ENCODE results near the gene DCLRE1A. TPM values are rescaled to one million over a fixed set of nuclear protein-coding genes. Genes with fewer than 3 reads are reported as not detected.

DCLRE1A gene
- total RNA-seq: 10 to 100 TPM; 14.5 to 15.7 TPM
- 10 to 100 TPM in 1 of 2 donors, 1 to 10 TPM in 1; 9.6 to 12.1 TPM for polyA plus RNA-seq (ENCODE audit: insufficient read length in 2 of 2)
- long read RNA-seq, donor 1, full-length matches to known transcripts: 1 of 1 reads
- long read RNA-seq, donor 1, partial matches to known transcripts: 0 of 1 reads
- long read RNA-seq, donor 1, other reads (novel, unspliced or antisense): 0 of 1 reads
- long read RNA-seq, donor 2, full-length matches to known transcripts: 2 of 2 reads
- long read RNA-seq, donor 2, partial matches to known transcripts: 0 of 2 reads
- long read RNA-seq, donor 2, other reads (novel, unspliced or antisense): 0 of 2 reads
- long read RNA-seq, donor 3, full-length matches to known transcripts: 2 of 2 reads
- long read RNA-seq, donor 3, partial matches to known transcripts: 0 of 2 reads
- long read RNA-seq, donor 3, other reads (novel, unspliced or antisense): 0 of 2 reads
- long read RNA-seq, donor 4, full-length matches to known transcripts: 1 of 1 reads
- long read RNA-seq, donor 4, partial matches to known transcripts: 0 of 1 reads
- long read RNA-seq, donor 4, other reads (novel, unspliced or antisense): 0 of 1 reads

- Histone ChIP-seq H3K27me3 (ENCODE audit: control insufficient read depth, insufficient read depth, low read length) (no peaks in the 10 kb centered on the region), H3K27ac (ENCODE audit: low read depth, low read length) (peak within 1 kb of the TSS; percentile 89), H3K9me3 (ENCODE audit: control insufficient read depth, insufficient read depth, low read length) (no peaks in the 10 kb centered on the region), H3K4me1 (ENCODE audit: control insufficient read depth, insufficient read depth, low read length) (peaks cover 12% of the 10 kb centered on the region), H3K4me3 (ENCODE audit: low read depth, low read length) (peak within 1 kb of the TSS; percentile 82), H3K36me3 (ENCODE audit: control insufficient read depth, insufficient read depth, low read length) (no peaks in the 10 kb centered on the region)
- peak; percentile 69 to 95 (median 84) for DNase-seq (ENCODE audit: low read depth in 4 of 6, low spot score in 6 of 6)
- under 1% methylated on average over 23 of the region's 39 CpGs for WGBS (ENCODE audit: insufficient coverage)
Observed at GRCh38 chr10:113854013-113854760, at the start of gene DCLRE1A, which contains the start of gene NHLRC2. Gene DCLRE1A, minus strand, starts transcription at chr10:113854082. Its CDS starts 900 bp downstream, at chr10:113853182. Gene NHLRC2, plus strand, starts transcription at chr10:113854661. Its CDS starts 212 bp downstream, at chr10:113854873.

- Histone ChIP-seq H3K27me3 (ENCODE audit: control insufficient read depth, insufficient read depth, low read length) (no peaks in the 10 kb centered on the region), H3K9me3 (ENCODE audit: control insufficient read depth, insufficient read depth, low read length) (no peaks in the 10 kb centered on the region), H3K27ac (ENCODE audit: low read depth, low read length) (no peak overlapping the region), H3K4me3 (ENCODE audit: low read depth, low read length) (no peak overlapping the region), H3K36me3 (ENCODE audit: control insufficient read depth, insufficient read depth, low read length) (peaks cover 3% of the 10 kb centered on the region), H3K4me1 (ENCODE audit: control insufficient read depth, insufficient read depth, low read length) (no peaks in the 10 kb centered on the region)
- WGBS (ENCODE audit: insufficient coverage): 100% methylated on average over 1 of the region's 2 CpGs
- no peak for DNase-seq (ENCODE audit: low read depth in 4 of 6, low spot score in 6 of 6)
Observed at GRCh38 chr10:113899952-113900598, 46.2 kb upstream of the DCLRE1A start.

DNA sequence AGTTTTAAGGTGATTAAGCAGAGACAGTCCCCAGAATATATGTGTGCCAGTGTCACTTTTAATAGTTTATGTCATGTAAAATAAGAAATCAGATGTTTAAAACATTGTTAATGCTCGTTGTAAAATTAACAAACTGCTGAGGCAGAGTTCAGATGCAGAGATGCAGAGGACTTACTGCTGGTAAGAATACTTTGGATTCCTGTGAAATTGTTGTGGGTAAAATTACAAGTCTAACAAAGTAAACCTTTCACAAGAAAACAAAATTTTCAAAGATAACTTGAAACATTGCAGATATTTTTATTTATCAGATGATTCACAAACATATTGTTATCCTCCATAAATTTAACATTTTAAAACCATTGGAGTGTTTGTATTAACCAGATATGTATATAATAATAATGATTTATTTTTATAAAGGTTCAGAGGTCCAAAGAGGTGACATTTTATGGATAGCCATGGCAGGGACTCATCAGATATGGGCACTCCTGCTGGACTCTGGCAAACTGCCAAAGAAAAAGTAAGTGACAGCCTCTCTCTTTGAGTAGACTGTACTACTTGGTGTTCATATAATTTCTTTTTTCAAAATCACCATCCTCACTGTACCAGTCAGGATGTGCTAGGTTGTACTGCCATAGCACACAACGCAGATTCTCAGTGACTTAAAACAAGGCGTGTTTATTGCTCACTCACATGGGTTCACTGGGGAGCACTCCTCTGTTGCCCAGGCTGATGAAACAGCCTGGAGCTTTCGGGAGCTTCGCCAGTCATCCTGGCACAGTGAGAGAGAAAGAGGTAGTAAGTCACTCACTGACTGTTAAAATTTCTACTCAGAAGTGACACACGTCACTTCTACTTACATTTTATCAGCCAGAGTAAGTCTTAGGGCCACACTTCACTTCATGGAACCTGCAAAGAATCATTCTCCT lies 44.1 kb upstream of the DCLRE1A start:
- DNase-seq (ENCODE audit: low read depth in 4 of 6, low spot score in 6 of 6): peak in 2 of 6 donors; percentile 14

DNA sequence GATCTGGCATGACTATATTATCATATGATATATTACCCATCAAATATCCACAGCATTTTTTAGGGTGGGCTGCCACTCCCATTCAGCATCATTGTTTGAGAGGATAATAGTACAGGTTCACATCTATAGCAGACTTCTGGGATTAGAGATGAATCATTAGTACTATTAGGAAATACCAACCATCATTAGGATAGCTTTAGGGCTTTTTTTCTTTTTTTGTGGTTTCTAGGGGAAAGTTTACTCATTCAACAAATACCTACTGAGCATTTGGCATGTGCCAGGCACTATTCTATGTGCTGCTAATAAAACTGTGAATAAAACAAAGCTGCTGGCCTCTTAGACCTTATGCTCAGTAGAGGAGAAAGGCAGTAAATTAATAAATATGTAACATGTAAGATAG lies 41.1 kb upstream of the DCLRE1A start:
- no peak for DNase-seq (ENCODE audit: low read depth in 4 of 6, low spot score in 6 of 6)
- H3K27ac ChIP-seq (ENCODE audit: low read depth, low read length): no peak overlapping the region

More for the DNA sequence above, 44.1 kb upstream of the DCLRE1A start:
- no peaks in the 10 kb centered on the region for H3K4me1 ChIP-seq (ENCODE audit: control insufficient read depth, insufficient read depth, low read length)
- no peak overlapping the region for H3K27ac ChIP-seq (ENCODE audit: low read depth, low read length)
- H3K36me3 ChIP-seq (ENCODE audit: control insufficient read depth, insufficient read depth, low read length): peaks cover 3% of the 10 kb centered on the region
- H3K4me3 ChIP-seq (ENCODE audit: low read depth, low read length): no peak overlapping the region
- H3K9me3 ChIP-seq (ENCODE audit: control insufficient read depth, insufficient read depth, low read length): no peaks in the 10 kb centered on the region
- no peaks in the 10 kb centered on the region for H3K27me3 ChIP-seq (ENCODE audit: control insufficient read depth, insufficient read depth, low read length)
- WGBS (ENCODE audit: insufficient coverage): 81% methylated on average over 2 of the region's 6 CpGs

DNA sequence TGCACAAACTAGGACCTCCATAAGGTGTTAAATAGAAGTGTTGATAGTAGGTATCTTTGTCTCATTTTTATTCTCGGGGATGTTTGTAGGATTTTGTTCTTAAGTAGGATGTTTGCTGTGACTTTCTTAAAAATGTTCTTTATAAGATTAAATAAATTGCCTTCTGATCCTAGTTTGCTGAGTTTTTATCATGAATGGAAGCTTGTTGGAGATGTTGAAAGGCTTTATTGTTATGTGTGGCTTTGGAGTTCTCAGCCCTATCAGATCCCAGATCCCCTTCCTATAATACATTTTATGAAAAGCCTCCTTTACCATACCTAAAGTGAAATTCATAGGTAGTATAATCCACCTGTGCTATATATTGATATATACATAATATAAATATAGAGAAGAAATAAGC lies 40.7 kb upstream of the DCLRE1A start:
- Histone ChIP-seq H3K27ac (ENCODE audit: low read depth, low read length) (no peak overlapping the region), H3K36me3 (ENCODE audit: control insufficient read depth, insufficient read depth, low read length) (peaks cover 2% of the 10 kb centered on the region), H3K4me3 (ENCODE audit: low read depth, low read length) (no peak overlapping the region), H3K9me3 (ENCODE audit: control insufficient read depth, insufficient read depth, low read length) (no peaks in the 10 kb centered on the region), H3K27me3 (ENCODE audit: control insufficient read depth, insufficient read depth, low read length) (no peaks in the 10 kb centered on the region), H3K4me1 (ENCODE audit: control insufficient read depth, insufficient read depth, low read length) (no peaks in the 10 kb centered on the region)
- no CpG with 5 or more reads among the region's 1 CpG for WGBS (ENCODE audit: insufficient coverage)
- no peak for DNase-seq (ENCODE audit: low read depth in 4 of 6, low spot score in 6 of 6)

More for the DNA sequence above, 41.1 kb upstream of the DCLRE1A start:
- H3K4me1 ChIP-seq (ENCODE audit: control insufficient read depth, insufficient read depth, low read length): no peaks in the 10 kb centered on the region
- H3K36me3 ChIP-seq (ENCODE audit: control insufficient read depth, insufficient read depth, low read length): peaks cover 3% of the 10 kb centered on the region
- H3K27me3 ChIP-seq (ENCODE audit: control insufficient read depth, insufficient read depth, low read length): no peaks in the 10 kb centered on the region
- no peak overlapping the region for H3K4me3 ChIP-seq (ENCODE audit: low read depth, low read length)
- no peaks in the 10 kb centered on the region for H3K9me3 ChIP-seq (ENCODE audit: control insufficient read depth, insufficient read depth, low read length)

- H3K36me3 ChIP-seq (ENCODE audit: control insufficient read depth, insufficient read depth, low read length): no peaks in the 10 kb centered on the region
- WGBS (ENCODE audit: insufficient coverage): 100% methylated on average over 1 of the region's 2 CpGs
- no peaks in the 10 kb centered on the region for H3K27me3 ChIP-seq (ENCODE audit: control insufficient read depth, insufficient read depth, low read length)
- no peak overlapping the region for H3K4me3 ChIP-seq (ENCODE audit: low read depth, low read length)
- DNase-seq (ENCODE audit: low read depth in 4 of 6, low spot score in 6 of 6): no peak
- no peaks in the 10 kb centered on the region for H3K9me3 ChIP-seq (ENCODE audit: control insufficient read depth, insufficient read depth, low read length)
- H3K4me1 ChIP-seq (ENCODE audit: control insufficient read depth, insufficient read depth, low read length): no peaks in the 10 kb centered on the region
- H3K27ac ChIP-seq (ENCODE audit: low read depth, low read length): no peak overlapping the region
Observed at GRCh38 chr10:113893570-113893969, 39.7 kb upstream of the DCLRE1A start.

GRCh38 chr10:113891476-113891875 lies 37.6 kb upstream of the DCLRE1A start:
- Histone ChIP-seq H3K27me3 (ENCODE audit: control insufficient read depth, insufficient read depth, low read length) (no peaks in the 10 kb centered on the region), H3K4me1 (ENCODE audit: control insufficient read depth, insufficient read depth, low read length) (no peaks in the 10 kb centered on the region), H3K9me3 (ENCODE audit: control insufficient read depth, insufficient read depth, low read length) (no peaks in the 10 kb centered on the region), H3K27ac (ENCODE audit: low read depth, low read length) (no peak overlapping the region), H3K4me3 (ENCODE audit: low read depth, low read length) (no peak overlapping the region), H3K36me3 (ENCODE audit: control insufficient read depth, insufficient read depth, low read length) (peaks cover 4% of the 10 kb centered on the region)
- no CpG with 5 or more reads among the region's 3 CpGs for WGBS (ENCODE audit: insufficient coverage)
- peak in 2 of 6 donors; percentile 11 to 28 for DNase-seq (ENCODE audit: low read depth in 4 of 6, low spot score in 6 of 6)

DNA sequence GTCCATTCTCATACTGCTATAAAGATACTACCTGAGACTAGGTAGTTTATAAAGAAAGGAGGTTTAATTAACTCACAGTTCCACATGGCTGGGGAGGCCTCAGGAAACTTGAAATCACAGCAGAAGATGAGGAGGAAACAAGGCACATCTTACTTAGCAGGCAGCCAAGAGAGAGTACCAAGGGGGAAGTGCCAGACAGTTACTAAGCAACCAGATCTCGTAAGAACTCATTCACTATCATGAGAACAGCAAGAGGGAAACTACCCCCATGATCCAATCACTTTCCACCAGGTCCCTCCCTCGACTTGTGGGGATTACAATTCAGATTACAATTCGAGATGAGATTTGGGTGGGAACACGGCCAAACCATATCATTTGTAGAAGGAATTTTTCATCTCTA lies 36.9 kb upstream of the DCLRE1A start:
- Histone ChIP-seq H3K36me3 (ENCODE audit: control insufficient read depth, insufficient read depth, low read length) (peaks cover 4% of the 10 kb centered on the region), H3K4me1 (ENCODE audit: control insufficient read depth, insufficient read depth, low read length) (no peaks in the 10 kb centered on the region), H3K27me3 (ENCODE audit: control insufficient read depth, insufficient read depth, low read length) (no peaks in the 10 kb centered on the region), H3K27ac (ENCODE audit: low read depth, low read length) (no peak overlapping the region), H3K9me3 (ENCODE audit: control insufficient read depth, insufficient read depth, low read length) (no peaks in the 10 kb centered on the region), H3K4me3 (ENCODE audit: low read depth, low read length) (no peak overlapping the region)
- no peak for DNase-seq (ENCODE audit: low read depth in 4 of 6, low spot score in 6 of 6)
- no CpG with 5 or more reads among the region's 4 CpGs for WGBS (ENCODE audit: insufficient coverage)
